HepG2 (cell line): ENCODE data around the gene PLEKHB2. TPM values are rescaled to one million over a fixed set of nuclear protein-coding genes. Genes with fewer than 3 reads are reported as not detected.

Experiments used
- ATF7 ChIP-seq, 2 experiments: fragments of 450-650 bp in 1 of 2; sonication (generic) in 1 of 2; formaldehyde crosslinking in 1 of 2; IDR thresholded peaks; 2 replicates each; pipeline versions ENCODE4 v1.4.0 to v1.6.1; 2016 to 2020; ENCODE audit warnings: antibody characterized with exemption in 1 of 2, mild to moderate bottlenecking in 1 of 2, missing genetic modification reagents in 1 of 2
- E2F5 ChIP-seq: sonication (generic); formaldehyde crosslinking; conservative IDR thresholded peaks from 2 replicates; pipeline ENCODE4 v1.4.0; 2020; ENCODE audit warnings: missing genetic modification reagents
- HNF1A ChIP-seq, 2 experiments: sonication (generic) in 1 of 2; formaldehyde crosslinking in 1 of 2; IDR thresholded peaks; 2 replicates each; pipeline versions ENCODE4 v1.4.0 to v1.6.1; 2016 to 2020; ENCODE audit warnings: borderline replicate concordance in 1 of 2, low read depth in 1 of 2, mild to moderate bottlenecking in 1 of 2, missing genetic modification reagents in 1 of 2
- MAX ChIP-seq: IDR thresholded peaks from 2 replicates; pipeline ENCODE4 v1.6.1; 2012; ENCODE audit warnings: inconsistent platforms
- NFKBIZ ChIP-seq: IDR thresholded peaks from 2 replicates; pipeline ENCODE4 v1.6.1; 2018; ENCODE audit warnings: missing genetic modification reagents, missing compliant biosample characterization
- PHF20 ChIP-seq: sonication (generic); formaldehyde crosslinking; IDR thresholded peaks from 2 replicates; pipeline ENCODE4 v1.5.0; 2020; ENCODE audit warnings: mild to moderate bottlenecking, missing genetic modification reagents
- REST ChIP-seq, 2 experiments: IDR thresholded peaks; 2 replicates each; pipeline ENCODE4 v1.6.1; 2011 to 2012; ENCODE audit warnings: low read length in 2 of 2, borderline replicate concordance in 1 of 2, low read depth in 1 of 2, mild to moderate bottlenecking in 1 of 2, moderate library complexity in 1 of 2
- THAP9 ChIP-seq: sonication (generic); formaldehyde crosslinking; IDR thresholded peaks from 2 replicates; pipeline ENCODE4; 2020; ENCODE audit warnings: missing genetic modification reagents, mild to moderate bottlenecking, borderline replicate concordance
- ZNF253 ChIP-seq: sonication (generic); formaldehyde crosslinking; IDR thresholded peaks from 2 replicates; pipeline ENCODE4 v1.8.0; 2022; ENCODE audit warnings: mild to moderate bottlenecking, missing genetic modification reagents, borderline replicate concordance
- ZNF33A ChIP-seq: sonication (generic); formaldehyde crosslinking; IDR thresholded peaks from 2 replicates; pipeline ENCODE4 v1.5.1; 2020; ENCODE audit warnings: missing genetic modification reagents, mild to moderate bottlenecking, moderate library complexity, borderline replicate concordance
- ZNF605 ChIP-seq: sonication (generic); formaldehyde crosslinking; IDR thresholded peaks from 2 replicates; pipeline ENCODE4 v1.8.0; 2022; ENCODE audit warnings: mild to moderate bottlenecking, missing genetic modification reagents
- ZNF691 ChIP-seq: sonication (generic); formaldehyde crosslinking; IDR thresholded peaks from 2 replicates; pipeline ENCODE4 v1.4.0; 2020; ENCODE audit warnings: missing genetic modification reagents, low read depth, mild to moderate bottlenecking, borderline replicate concordance
- polyA plus RNA-seq, 8 experiments: library from polyadenylated mRNA; depleted of rRNA in 3 of 8; stranded (reverse) in 7 of 8; unstranded in 1 of 8; fragments of >200 nt; fragmentation: Illumina TruSeq in 4 of 8; extraction: Trizol in 4 of 8; gene quantifications; 2 replicates each; pipeline versions ENCODE4 v1.2.1 to v1.2.3, GENCODE V29; 2011 to 2016; ENCODE audit warnings: low read depth in 4 of 8, missing spikeins in 1 of 8, mixed read lengths in 1 of 8; ENCODE audit not compliant: insufficient read depth in 1 of 8
- total RNA-seq, 5 experiments: library from RNA; depleted of rRNA; stranded (reverse); fragments of >200 nt; fragmentation: Illumina TruSeq; extraction: Trizol; gene quantifications; 2 replicates each; pipeline ENCODE4 v1.2.3, GENCODE V29; 2016; ENCODE audit warnings: low read depth in 1 of 5

PLEKHB2 gene
- total and polyA plus RNA-seq, 2 of the 13 experiments (the other 11 are each of a cell fraction or from before 2014, with no cell fraction given), result 73.0 to 78.9 TPM

- TF ChIP-seq THAP9 (peak; percentile 79; the same call in 1 of the 2 replicates), E2F5 (0 out of 2 replicates have a peak, but pooled peaks have one; percentile 40), PHF20 (CRISPR knock-in tag) (peak; percentile 16; the same call in 1 of the 2 replicates), ZNF33A (CRISPR knock-in tag) (peak; percentile 55; the same call in 1 of the 2 replicates), HNF1A (IDR thresholded peaks at IDR 0.05; ENCODE audit: low read depth) (no peak; the same call in 1 of the 2 replicates), HNF1A (CRISPR knock-in tag; IDR thresholded peaks at IDR 0.05; ENCODE audit: borderline replicate concordance) (no peak), REST (IDR thresholded peaks at IDR 0.05; ENCODE audit: borderline replicate concordance in 1 of 2, low read depth in 1 of 2, low read length in 2 of 2) (peak in 1 of 2 experiments; percentile 34; a peak in 1 of 4 replicates), NFKBIZ (CRISPR knock-in tag) (peak; percentile 63; the same call in 1 of the 2 replicates), MAX (peak; percentile 70), ZNF253 (CRISPR knock-in tag) (peak; percentile 77; the same call in 1 of the 2 replicates), ATF7 (IDR thresholded peaks at IDR 0.05) (peak; percentile 28; the same call in 1 of the 2 replicates), ATF7 (CRISPR knock-in tag; IDR thresholded peaks at IDR 0.05) (peak; percentile 23; the same call in 1 of the 2 replicates), ZNF691 (CRISPR knock-in tag) (0 out of 2 replicates have a peak, but pooled peaks have one; percentile 31), ZNF605 (CRISPR knock-in tag) (no peak)
These were observed at the start of gene PLEKHB2 (continued) for GRCh38 chr2:131105156-131105949.
